Measurements from ENCODE around the gene PDIA6.
"Not testable (repeated sequence)": the region's sequence is repeated elsewhere in the genome, so short reads cannot be mapped to it uniquely, and the experiment has no call there.

The PDIA6 gene

DNA sequence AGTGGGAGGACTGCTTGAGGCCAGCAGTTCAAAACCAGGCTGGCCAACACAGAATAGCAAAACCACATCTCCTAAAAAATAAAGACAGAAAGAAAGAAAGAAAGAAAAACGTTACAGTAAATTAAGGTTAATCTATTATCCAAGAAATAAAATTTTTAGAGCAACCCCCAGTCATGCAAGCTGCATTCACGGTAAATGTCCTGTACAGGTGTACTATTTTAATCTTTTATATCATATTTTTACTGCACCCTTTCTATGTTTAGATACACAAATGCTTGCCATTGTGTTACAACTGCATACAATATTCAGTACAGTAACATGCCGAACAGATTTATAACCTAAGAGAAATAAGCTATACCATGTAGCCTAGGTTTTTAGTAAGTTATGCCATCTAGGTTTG lies 6.0 kb downstream of the PDIA6 start:
- DNase-seq: no peak

DNA sequence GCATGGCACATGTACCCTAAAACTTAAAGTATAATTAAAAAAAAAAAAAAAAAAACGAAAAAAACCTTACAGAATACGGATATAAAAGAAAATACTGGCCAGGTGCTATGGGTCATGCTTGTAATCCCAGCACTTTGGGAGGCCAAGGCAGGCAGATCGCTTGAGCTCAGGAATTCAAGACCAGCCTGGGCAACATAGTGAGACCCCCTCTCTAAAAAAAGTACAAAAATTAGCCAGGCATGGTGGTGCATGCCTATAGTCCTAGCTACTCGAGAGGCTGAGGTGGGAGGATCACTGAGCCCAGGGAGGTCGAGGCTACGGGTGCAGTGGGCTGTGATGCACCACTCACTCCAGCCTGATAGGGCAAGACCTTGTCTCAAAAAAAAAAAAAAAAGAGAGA lies 6.6 kb downstream of the PDIA6 start:
- not testable (repeated sequence) for DNase-seq

DNA sequence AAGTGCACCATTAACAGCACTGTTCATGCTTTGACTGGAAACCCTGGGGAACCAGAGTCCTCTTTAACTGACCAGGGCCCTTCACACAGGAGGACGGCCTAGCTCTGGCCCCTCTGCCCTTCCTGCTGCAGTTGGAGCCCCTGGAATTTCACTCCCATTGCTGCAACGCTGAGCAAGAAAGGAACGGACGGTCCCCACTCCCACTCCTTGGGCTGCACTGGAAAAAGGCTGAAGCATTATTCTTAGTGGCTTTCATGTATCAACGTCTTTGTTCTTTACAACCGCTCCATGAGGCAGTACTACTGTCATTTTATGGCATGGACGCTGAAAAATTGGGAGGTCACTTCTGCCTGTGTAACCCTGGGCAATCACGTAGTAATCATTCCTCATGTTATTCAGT lies 9.9 kb downstream of the PDIA6 start:
- no peak for DNase-seq

DNA sequence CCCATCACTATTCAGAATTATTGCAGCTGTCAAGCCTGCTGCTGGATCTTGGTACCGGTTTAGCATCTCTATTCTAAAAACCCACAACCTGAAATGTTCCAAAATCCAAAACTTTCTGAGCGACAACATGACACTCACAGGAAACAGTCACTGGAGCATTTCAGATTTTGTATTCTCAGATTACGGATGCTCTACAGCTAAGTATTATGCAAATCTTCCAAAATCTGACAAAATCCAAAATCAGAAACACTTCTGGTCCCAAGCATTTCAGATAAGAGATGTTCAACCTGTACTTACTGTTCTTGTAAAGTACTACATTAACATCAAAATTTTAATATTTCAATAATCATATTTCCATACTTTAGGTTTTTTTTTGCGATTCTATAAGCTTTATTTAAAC lies 12.4 kb downstream of the PDIA6 start:
- DNase-seq: no peak

DNA sequence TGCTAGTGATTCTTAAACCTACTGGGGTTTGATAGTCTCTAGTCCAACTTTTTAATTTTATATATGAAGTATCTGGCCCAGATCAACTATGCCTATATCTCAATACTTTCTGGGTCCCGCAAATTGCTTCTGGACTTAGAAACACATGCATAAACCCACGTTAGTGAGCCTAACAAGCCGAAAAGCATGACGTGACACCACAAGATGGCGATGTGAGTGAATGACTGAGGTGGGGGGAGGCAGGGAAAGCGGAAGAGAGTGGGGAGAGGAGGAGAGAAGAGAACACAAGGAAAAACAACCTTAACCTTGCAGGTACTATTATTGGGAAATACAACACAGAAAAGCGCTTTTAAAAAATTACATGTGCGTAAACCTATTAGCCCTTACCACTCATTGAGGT lies 13.8 kb downstream of the PDIA6 start:
- no peak for DNase-seq

DNA sequence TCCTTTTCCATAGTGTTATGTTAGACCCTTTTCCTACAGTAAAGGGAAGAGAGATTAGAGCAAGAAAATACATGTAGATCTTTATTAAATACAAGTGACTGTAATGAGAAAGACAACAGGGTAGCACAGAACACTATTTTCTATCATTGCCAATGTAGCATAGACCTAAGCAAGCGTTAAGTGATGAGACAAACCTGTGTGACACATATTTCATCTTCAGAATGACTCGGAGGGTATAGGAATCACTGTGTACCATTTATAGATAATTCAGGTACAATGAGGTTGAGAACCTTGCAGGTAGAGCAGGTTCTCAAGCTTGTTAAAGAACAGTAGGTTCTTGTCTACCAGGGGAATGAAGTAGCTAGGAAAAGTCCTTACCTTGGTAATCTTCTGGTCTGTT lies 15.9 kb downstream of the PDIA6 start:
- DNase-seq: no peak

DNA sequence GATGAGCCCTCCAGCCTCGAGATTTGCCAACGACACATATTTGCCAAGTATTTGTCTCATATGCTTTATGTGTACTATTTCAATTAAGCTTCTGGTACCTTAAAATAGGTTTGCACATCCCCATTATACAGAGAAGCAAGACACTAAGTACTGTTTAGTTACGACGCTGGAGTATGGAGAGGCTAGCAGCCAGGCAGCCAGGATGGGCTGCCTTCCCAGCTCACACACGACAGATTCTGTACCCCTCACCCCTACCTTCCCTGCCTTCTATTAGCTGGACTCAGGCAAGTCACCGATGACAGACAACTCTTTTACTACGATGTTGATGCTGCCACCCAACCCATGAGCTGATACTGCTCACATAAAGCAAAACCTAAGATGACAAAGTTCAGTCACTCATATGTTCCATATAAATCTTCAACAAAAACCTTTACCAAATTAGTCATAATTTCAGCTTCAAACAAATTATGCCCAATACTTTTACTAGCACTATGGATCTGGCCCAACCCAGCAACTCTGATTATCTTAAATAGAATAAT lies 17.0 kb downstream of the PDIA6 start:
- DNase-seq: no peak

DNA sequence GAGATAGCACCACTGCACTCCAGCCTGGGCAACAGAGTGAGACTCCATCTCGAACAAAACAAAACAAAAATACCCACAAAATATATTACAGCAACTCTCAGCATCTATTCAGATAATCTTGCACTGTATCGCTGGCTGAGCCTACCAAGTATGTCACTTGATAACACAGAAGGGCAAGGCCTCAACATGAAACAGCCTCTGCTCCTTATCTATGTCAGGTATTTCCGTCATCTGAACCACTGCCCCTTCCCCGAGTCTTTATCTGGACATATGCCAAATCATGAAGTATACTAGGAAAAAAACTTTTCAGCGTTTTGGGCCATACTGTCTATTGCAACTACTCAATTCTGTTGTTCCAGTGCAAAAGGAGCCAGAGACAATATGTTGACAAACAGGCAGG lies 17.7 kb downstream of the PDIA6 start:
- no peak for DNase-seq

DNA sequence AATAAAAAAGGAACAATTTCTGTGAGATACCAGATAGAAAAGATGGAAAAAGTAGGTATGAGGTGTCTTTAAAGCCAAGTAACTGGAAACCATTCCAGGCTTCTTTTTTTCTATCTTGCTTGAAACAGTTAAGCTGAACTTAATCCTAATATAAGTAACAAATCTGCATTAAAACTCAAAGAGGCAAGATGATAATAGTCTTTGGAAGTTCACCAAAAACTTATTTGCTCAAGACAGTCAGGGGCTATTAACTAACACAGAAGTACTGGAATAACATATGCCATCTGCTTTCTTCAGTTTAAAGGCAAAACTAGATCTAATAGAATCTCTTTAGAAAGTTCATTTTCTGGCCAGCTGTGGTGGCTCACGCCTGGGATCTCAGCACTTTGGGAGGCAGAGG lies 18.8 kb downstream of the PDIA6 start:
- DNase-seq: no peak

DNA sequence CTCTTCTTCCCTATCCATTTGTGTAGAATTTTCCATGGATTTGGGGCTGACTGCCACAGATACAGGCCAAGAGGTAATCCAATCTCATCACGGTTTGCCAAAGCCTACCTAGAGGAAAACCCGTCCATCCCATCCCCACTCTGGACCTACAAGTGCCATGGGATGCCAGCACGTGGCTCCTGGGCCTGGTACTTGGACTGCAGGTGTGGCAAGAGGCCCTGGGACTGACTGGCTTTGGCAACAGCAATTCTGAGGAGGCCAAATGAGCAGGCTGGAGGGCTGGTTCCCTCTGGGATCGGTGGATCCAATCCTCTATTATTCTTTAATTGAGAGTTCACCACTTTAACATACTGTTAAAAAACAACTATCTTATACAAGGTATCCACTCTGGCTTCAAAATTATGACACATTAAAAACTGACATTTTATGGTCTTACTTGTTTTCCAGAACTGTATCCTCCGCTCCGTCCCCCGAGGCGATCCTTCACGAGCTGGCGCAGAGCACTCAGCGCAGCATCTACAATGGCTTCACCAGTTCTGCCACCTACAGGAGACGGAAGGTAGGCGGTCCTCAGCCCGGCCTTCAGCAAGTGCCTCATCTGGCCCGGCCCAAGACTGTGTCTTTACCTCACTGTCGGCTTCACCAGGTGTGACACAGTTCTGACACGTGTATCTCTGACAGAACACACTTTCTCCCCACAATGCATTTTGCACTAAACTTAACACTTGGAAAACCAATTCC lies 19.8 kb downstream of the PDIA6 start:
- DNase-seq: no peak

DNA sequence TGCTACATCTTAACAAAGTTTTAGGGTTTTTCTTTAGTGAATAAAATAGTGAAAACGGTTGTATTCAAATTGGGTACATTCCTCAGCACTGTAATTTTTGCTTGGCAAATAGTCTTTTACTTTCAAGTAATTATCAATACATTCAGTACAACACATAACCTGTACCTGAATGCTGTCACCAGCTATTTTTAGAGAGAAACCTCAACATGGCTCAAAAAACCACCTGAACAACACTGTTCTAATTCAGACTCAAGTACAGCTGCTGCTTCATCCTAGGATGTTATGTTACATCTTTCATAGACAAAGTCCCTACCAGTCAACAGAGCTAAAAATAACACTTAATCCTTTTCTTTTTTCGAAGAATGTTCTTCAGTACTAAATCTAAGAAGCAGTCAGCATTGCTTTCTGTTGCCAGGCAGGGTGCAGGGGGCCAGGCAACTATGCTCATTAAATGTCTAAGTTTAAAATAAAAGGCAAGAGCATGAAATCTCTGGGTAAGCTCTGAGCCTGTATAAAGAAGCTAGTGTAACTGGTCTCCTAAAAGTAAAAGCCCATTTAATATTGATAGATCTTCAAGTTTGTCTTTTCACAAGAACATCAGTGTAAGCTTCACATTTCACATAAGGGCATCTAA lies 20.5 kb downstream of the PDIA6 start:
- DNase-seq: no peak

DNA sequence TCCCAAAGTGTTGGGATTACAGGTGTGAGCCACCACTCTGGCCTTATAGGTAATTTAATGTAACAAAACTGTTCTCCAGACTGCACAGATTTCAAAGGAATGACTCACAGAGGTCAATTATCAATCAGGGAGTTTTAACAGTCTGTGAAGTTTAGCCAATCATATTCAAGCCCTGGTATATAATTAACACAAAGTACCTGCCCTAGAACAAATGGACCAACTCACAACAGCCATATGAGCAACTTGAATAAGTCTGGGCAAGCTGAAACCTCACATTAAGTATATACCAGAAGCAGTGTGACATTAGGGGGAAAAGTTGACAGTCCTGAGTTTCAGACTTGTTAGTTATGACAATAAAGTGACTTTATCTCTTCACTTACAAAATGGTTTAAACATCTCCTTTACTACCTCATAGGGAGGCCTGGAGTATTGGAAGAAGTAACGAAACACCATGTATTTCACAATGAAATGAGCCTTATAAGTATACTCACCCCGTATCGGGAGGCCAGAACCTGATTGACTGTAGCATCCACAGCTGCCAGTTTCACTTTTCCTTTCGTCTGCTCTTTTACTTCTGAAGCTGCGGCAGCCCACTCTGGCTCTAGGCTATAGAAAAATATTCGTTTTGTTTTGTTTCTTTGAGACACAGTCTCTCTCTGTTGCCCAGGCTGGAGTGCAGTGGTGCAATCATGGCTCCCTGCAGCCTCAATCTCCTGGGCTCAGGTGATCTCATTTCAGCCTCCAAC lies 22.2 kb downstream of the PDIA6 start:
- no peak for DNase-seq

DNA sequence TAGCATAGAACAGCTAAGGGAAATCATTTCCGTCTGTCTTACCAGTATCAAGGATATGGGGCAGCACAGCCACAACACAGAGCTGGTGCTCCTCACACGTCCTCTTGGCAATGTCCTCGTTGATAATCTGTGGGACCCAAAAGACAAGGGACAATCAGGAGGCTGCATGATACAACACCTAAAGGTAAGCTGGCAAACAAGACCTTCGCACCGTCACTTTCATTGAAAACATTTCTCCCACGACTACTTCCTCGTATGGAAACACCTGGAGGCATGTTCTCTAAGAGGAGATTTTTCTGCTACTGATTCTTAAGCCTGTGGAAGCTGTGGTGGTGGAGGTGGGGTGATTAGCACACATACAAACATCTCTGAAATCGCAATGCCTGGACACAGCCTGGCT lies 23.7 kb downstream of the PDIA6 start:
- DNase-seq: no peak

DNA sequence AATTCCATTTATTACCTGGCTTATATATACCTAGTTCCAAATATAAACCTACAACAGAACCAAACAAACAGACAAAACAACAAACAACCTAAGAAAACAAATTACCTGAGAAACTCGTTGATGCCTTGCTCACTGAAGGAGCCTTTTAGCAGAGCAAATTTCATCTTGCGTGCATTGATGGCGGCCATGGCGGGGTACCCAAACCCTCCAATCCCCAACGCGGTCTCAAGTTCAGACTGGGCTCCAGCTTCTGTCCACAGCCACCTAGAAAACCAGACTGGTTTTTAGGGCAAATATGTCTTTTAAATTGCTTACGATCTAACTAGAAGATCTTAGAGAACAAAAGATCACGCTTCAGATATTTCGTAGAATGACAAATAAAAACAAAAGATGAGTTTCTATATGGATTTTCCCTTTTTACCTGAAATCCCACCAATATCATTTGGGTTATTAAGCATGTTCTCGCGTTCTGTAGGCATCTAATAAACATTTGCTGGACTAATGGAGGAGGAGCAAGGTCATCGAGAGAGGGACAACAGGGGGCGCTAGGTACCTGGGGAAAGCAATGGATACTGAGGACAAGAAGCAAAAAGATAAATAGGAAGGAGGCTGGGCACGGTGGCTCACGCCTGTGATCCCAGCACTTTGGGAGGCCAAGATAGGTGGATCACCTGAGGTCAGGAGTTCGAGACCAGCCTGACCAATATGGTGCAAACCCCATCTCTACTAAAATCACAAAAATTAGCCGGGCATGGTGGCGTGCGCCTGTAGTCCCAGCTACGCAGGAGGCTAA lies 25.2 kb downstream of the PDIA6 start:
- DNase-seq: no peak

DNA sequence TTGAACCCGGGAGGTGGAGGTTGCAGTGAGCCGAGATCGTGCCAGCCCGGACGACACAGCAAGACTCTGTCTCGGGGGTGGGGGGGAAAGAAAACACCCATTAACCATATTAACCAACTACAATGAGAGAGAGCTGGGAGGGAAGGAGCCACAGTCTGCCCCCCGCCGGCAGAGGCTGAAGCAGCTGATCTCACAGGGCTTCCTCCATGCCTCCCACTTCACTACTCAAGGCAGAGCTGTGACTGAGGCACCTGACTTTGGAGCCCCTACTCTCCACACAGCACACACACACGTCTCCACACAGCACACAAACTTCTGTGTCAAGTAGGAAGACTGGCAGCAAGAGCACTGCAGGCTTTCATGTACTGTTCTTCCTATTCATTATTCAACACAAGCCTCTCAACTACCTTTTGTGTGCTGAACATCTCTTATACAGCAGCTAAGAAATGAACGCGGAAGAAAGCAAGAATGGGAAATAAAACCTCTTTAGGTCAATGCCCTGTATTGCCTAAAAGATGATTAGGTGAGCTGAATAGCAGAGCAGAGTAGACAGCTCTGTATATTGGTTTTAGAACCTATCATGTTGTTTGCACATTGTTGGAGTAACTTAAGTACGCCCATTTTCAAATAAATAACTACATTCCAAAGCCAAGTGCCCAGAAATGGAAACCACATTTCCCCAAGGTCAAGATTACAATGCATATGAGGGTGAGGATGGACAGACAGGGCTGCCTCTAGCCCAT lies 26.2 kb downstream of the PDIA6 start:
- DNase-seq: no peak

DNA sequence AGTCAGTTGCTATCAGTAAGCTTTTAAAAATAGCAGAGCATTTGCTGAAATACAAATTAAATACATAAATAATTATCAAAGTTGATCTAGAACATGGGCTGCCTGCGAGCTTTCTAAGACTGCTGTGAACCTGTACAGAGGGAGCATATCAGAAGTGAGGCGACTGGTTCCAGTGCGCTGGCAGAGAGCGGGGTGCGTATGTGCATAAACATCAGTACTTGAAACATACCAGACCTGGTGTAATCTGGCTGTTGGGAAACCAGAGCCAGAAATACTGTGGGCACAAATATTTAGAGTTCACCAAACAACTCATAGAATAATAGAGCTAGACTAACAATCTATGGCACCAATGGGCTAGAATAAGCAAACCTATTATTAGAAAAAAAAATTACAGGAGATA lies 27.3 kb downstream of the PDIA6 start:
- no peak for DNase-seq

DNA sequence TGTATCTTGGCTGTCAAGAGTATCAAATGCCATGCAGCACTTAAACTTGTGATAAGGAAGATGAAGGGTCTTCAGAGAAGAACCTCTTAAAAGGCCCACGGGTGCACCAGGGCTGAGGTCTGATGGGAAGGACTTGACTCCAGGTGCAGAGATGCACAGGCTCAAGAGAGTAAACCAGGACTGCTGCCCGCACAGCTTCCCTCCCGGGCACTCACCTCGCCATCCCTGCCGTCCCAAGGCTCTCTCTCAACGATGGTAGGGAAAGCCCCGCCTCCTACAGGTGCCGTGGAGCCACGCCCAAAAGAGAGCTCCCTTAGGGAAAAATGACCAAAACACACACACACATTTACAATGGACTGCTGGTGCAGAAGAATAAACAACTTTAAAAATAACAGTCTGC lies 27.9 kb downstream of the PDIA6 start:
- no peak for DNase-seq

DNA sequence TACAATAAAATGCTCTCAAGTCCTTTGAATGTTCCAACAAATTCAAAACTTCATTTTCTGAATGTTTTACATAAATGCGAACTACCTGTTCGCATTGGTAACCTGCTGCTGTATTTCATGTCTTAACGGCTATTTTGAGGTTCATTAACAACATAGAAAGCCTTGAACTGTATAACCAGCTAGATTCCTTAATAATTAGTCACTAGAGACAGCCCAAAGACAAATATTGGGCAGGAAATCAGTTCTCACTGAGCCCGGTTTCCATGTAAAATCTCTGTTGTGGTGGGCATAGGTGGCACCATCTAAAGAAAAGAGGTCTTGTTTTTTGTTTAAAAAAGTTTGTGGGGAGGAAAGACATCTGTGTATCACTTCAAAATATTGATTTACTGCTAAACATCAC lies 29.2 kb downstream of the PDIA6 start:
- DNase-seq: no peak

DNA sequence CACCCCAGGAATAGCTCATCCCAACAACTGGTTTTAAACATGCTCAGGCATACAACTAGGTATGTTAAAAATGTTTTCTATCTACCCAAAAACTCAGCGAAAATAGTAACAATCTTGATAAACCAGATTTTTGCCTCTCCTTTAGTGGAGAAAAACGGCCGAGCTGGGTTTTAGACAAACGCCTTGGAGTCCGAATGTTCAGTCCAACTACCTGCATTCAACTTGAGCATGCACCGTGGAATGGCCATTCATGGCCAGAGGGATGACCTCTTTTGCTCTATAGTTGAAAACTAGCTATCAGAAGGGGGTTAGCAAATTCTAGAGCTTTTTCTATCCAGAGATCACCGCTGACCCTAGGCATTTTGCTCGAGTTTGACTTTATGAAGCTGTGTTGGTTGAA lies 30.8 kb downstream of the PDIA6 start:
- DNase-seq: no peak

DNA sequence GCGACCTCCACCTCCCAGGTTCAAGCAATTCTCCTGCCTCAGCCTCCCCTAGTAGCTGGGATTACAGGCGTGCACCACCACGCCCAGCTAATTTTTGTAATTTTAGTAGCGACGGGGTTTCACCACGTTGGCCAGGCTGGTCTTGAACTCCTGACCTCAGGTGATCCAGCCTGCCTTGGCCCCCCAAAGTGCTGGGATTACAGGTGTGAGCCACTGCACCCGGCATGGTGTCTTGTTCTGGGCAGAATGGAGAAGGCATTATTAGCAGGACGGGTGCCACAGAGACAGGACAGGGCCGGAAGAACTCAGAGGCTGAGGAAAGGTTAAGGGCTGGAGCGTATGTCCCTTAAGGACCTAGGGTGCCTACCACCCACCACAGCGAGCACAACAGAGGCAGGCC lies 31.8 kb downstream of the PDIA6 start:
- DNase-seq: not testable (repeated sequence)

DNA sequence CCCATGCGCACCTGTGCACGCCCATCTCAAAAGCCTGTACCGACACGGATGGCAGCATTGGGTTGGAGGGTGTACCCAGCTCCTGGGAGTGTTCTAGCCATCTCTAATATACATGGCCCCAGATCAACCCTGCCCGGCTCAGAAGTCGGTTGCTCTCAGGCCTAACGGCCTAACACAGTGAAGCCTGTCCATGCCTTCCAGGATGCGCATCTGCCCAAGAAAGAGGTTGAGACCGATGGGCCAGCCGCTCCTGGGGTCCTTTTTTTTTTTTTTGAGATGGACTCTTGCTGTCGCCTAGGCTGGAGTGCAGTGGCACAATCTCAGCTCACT lies 32.1 kb downstream of the PDIA6 start:
- DNase-seq: no peak

DNA sequence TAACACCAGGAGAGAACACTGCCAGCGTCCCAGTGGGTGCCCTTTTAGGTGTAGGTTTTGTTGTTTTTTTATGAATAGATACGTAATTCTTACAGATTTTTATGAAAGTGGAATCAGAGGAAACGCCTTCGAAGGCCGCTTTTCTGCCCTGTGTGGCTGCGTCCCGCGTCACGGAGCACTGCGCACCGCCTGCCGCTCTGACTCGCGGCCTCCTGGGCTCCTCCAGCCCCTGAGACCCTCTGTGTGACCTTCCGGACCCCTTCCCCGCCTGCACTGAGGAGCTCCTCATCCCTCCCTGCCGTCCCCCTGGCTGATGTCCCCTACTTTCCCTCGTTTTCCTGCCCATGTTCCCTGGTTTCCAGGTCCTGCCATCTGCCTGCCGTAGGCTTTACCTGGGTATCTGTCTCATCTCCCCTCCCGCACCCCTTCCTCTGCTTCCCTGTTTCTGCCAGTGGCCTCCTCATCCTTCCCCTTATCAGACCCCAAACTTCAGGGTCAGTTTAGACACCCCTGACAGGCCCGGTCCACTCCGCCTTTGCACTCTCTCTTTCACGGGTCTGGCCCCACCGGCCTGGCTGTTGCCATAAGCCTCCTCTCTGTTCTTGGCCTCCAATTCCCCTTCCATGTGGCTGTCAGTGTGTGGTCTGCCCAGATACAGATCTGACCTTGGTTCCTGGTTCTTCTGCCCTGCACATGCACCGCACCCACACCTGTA lies 32.7 kb downstream of the PDIA6 start:
- DNase-seq: no peak
